GM21423 (cell line): ENCODE data around the gene CRYGN.

Experiments
- ATAC-seq: cut with Tn5 transposase; IDR thresholded peaks from one replicate; pipeline ENCODE4 v1.9.1; 2021; ENCODE audit warnings: mild to moderate bottlenecking, moderate library complexity; ENCODE audit not compliant: unreplicated experiment

CRYGN gene

DNA sequence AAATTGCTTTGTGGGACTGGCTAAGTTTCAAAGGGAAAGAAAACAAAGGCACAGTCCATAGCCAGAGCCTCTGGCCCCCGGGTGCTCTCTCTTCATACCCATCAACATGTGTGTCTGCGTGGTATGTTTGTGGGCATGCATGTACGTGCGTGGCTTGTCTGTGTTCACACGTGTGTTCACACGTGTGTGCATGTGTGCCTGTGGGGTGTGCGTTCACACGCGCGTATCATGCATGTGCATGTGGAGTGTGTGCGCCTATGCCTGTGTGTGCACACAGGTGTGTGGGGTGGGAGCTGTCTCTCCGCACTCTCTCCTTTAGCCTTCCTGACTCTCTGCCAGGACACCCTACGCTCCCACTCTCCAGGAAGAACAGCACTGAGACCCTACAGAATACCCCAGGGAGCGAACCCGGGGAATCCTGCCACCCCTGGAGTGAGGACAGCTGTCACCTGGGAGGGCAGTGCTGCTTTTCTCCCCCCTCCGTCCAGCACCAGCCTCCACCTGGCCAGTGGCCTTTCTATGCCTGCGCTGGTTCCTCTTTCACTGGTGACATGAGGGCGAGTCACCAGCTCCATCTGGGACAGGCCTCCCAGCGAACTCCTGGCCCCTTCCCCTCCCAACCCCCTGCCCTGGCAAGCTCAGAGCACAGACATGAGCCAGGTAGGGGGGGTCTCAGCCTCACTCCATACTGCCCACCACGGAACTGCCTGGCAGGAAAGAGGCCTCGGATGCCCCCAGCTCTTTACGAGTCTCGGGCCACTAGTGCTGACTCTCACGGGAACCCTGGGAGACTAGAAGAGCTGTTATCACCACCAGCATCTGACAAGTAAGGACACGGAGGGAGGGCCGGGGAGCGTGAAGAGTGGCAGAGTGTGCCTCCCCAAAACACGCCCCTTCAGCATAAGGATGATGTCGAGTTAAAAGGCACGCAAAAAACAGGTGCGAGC, 46.6 kb downstream of the CRYGN start:
- no peak for ATAC-seq

DNA sequence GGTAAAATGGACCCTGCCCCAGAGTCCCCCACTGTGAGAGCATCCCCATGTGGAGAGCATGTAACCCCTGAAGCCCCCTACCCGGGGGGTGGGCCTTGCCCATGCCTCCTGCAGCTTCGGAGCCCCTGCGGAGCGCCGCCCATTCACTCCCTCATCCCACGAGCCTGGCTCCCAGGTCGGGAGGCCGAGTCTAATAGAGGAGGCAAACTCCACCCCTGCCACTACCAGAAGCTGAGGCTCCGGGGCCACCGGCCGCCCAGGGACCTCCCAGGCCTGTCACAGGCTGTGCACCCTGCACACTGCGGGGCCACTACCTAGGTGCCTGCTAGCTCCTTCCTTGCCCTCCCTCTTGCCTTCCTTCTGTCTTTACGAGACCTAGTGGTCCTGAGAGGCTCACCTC, 47.5 kb downstream of the CRYGN start:
- ATAC-seq, result no peak

- no peak for ATAC-seq
These were observed 47.9 kb downstream of the CRYGN start for GRCh38 chr7:151392002-151392401.

- no peak for ATAC-seq
These were observed 48.6 kb downstream of the CRYGN start for GRCh38 chr7:151391358-151391730.

DNA sequence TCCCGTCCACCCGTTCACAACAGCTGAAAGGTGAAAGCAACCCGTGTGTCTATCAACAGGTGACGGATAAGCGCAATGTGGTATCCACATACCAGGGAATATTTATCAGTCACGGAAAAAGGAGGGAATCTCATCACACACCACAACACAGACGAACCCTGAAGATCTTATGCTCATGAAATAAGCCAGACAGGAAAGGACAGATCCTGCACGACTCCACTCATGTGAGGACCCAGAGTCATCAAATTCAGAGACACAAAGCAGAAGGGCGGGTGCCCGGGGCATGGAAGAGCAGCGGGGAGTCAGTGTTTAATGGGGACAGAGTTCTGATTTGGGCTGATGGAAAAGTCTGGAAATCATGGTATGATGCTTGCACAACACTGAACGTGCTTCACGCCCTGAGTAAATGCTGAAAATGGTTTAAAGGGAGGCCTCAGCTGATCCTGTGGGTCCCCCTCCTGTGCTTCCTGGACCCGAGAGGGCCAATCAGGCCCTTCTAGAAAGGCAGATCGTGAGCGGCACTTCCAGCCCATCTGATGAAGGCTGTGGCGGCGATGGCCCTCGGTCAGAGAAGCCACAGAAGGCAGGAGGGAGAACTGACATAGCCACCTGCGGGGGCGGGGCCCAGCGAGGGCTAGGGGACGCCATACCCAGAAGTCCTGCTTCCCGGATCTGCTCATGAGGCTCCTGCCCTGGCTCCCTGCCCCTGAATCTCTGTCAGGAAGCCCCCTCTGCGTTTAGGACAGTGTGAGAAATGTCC, 49.2 kb downstream of the CRYGN start:
- no peak for ATAC-seq

GRCh38 chr7:151389768-151390597, 50.0 kb downstream of the CRYGN start:
- no peak for ATAC-seq

DNA sequence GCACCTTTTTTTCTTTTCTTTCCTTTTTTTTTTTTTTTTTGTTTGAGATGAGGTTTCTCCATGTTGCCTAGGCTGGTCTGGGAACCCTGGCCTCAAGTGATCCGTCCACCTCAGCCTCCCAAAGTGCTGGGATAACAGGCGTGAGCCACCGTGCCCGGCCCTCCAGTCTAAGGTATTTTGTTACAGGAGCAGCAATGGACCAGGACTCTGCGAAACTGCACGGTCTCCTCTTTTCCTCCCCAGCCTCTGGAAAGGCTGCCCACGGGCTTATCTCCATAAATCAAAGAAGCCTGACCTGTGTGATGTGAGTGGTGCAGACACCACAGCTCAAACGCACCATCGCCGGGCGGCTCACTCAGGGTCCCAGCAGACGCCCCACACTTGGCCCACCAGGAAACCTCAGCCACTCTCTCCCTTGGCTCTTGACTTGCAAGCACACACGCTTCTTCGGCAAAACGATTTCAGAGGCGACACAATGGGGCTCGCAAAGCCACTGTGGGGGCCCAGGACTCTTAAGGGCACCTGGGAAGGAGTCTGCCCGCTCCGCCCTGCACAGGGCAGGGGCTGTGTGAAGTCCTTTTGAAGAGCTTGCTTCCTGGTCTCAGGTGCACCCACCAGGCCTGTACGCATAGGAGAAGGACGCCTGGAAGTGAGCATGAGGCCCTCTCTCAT, 50.7 kb downstream of the CRYGN start:
- no peak for ATAC-seq

DNA sequence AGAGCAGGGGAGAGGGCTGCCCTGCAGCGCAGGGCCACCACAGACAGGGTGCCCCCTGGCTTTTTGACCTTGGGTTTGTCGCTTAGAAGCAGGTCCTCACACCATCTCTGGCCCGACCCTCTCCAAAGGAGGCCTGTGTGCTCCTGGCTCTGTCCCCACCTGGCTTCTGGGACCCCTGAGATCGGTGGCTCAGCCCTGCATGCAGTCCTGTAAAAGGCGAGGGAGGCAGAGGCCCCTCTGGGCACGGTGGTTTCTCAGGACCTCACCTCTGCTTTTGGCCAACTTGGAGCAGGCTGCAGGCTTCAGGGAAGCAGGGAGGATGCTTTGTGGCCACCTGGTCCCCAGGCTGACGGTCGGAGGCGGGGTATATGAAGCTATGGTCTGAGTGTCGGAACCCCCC, 51.5 kb downstream of the CRYGN start:
- no peak for ATAC-seq

GRCh38 chr7:151388007-151388297, 52.0 kb downstream of the CRYGN start:
- ATAC-seq, result no peak

DNA sequence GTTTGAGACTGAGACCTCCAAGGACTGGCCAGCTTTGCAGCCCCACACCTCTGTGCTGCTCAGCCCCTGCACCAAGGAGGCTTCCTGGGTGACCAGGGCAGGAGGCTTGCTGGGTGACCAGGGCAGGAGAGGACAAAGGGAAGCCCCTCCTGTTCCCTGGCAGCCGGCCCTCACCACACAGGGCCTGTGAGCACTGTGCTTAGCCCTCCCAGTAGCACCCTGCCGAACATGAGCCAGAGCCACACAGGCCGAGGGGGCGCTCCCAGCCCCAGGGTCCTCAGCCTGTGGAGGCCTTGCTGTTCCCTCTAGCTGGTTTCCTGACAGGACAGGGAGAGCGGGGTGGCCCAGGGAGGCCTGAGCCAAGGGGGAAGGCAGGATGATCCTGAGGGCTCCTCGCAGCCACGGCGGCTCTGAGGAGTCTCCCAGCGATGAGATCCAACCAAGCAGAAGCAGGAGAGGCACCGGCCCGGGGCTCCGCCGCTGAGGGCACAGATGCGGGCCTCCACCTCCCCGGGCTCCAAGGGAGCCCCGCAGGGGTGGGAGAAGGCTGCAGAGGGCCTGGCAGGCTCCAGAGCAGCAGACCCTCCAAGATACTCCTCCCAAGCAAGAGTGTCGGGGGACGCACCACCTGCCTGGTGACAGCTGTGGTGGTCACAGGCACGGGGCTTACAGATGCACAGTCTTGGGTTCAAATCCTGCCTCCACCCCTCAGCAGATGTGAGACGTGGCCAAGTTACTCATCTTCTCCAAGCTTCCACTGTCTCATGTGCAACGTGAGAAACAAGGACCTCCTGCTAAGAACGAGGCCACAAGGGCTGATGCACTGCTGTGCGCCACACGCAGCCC, 52.6 kb downstream of the CRYGN start:
- ATAC-seq, result no peak

- no peak for ATAC-seq
These were observed 53.4 kb downstream of the CRYGN start for GRCh38 chr7:151386301-151387160.

- ATAC-seq, result no peak
These were observed 54.2 kb downstream of the CRYGN start for GRCh38 chr7:151385626-151386300.

DNA sequence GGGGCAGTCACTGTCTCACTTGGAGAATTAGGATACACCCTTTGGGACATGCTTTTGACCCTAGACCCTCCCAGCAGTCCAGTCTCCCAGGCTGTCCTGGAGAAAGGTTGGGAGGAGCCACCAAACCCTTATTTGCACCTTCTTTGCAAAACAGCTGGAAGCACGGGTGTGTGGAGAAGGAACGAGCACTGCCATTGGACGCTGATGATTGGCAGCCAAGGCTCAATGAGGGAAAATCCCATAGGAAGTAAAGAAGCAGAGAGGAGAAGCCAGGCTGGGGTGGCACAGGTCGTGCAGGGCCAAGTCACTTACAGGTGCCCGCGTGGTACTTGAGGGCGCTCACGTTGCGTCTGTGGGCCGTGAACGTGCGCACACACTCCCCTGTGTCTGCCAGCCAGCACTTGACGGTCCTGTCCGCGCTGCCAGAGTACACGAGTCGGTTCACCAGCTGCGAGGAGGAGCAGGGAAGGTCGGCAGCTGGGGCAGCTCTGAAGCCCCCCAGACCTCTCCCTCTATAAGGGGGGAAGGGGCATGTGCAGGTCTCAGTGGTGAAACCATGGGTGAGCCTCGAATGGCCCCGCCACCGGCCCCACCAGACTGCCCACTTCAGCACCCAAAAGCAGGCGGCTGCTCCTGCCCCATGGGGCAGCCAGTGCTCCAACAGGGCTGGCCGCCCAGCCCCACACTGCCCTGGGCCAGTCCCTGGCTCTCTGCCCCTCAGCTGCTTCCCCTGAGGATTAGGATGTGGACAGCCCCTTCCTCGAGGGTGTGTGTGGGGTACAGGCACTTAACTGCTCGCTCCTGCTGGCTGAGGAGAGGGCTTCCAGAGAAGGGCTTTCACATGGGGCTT, 54.9 kb downstream of the CRYGN start:
- no peak for ATAC-seq

- no peak for ATAC-seq
These were observed 55.6 kb downstream of the CRYGN start for GRCh38 chr7:151384352-151384697.

GRCh38 chr7:151383638-151384351, 56.1 kb downstream of the CRYGN start:
- no peak for ATAC-seq

- ATAC-seq, result no peak
These were observed 57.7 kb downstream of the CRYGN start for GRCh38 chr7:151382079-151382885.
